Left lobe of liver (tissue), 2 donors: ENCODE results near the gene PARD3. TPM values are rescaled to one million over a fixed set of nuclear protein-coding genes. Genes with fewer than 3 reads are reported as not detected.
A peak's percentile ranks its signal among the peaks of the same experiment; 100 is the strongest.

ENCODE experiments used
- ATAC-seq: fragments of 200-7000 bp; cut with Tn5 transposase; one replicate; pipeline ENCODE4 v1.9.1; 2020; ENCODE audit warnings: mild to moderate bottlenecking, moderate library complexity
- DNase-seq: peaks from one replicate; pipeline ENCODE4 v3.0.0-alpha.2; 2020; ENCODE audit warnings: low spot score
- total RNA-seq: library from RNA; stranded (reverse); gene quantifications from one replicate; pipeline ENCODE4 v1.2.1, GENCODE V29; 2021
- donor health status: DM: no; HTN: no; CAD: no; lungs with moderate emphysema.
- donor health status: DM: no; HTN: yes; CAD: no.

PARD3 gene
- total RNA-seq, 1 donor from 2014 or later = 19.1 TPM

DNA sequence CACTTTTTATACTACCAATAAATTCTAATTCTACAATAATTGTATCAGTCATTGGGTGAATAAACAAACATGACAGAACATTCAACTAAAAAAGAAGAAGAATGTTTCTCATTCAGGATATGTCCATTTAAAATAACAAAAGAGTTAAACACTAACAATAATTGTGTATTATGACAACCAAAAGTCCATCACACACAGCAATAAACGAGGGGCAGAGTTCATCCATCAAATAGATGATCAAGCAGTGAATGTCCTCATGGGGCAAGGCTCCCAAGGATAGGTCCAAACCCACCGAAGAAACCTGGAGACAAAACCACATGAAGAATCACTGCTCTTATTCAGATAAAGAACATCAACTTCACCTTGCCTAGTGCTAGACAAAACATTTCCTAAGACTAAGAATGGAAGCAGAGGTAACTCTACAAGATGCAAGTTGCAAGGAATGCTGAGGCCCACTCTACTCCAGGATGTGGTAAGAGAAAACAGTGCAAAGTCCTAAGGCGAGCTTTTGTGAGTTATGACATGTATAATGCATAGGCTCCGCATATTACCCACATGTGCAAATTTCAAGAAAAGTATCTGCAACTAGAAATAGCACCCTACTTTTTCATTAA, 115.1 kb downstream of the PARD3 start:
- ATAC-seq = no peak

DNA sequence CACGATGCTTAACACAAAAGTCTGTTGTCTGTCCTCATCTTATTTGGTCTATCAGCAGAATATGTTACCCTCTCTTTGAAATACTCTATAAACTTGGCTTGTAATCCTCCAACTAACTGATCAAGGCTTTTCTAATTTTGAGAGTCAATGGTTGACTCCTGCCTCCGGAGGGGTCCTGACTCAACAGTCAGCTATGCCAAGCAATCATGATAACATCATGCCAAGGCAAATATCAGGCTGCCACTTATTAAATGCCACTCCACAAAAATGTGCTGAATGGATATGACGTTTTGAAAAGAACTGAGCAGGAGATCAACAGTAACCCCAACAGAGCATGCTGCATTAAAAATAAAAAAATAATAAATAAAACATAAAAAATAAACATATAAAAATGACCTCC, 116.1 kb downstream of the PARD3 start:
- DNase-seq (no peak), ATAC-seq (no peak)

More for the DNA sequence above, 115.1 kb downstream of the PARD3 start:
- DNase-seq = no peak

- no peak for DNase-seq
- no peak for ATAC-seq
These were observed 116.8 kb downstream of the PARD3 start for GRCh38 chr10:34698248-34698831.

GRCh38 chr10:34697351-34698247, 117.5 kb downstream of the PARD3 start:
- ATAC-seq (peak; percentile 81), DNase-seq (no peak)

GRCh38 chr10:34696423-34696822, 118.7 kb downstream of the PARD3 start:
- ATAC-seq (no peak), DNase-seq (no peak)

DNA sequence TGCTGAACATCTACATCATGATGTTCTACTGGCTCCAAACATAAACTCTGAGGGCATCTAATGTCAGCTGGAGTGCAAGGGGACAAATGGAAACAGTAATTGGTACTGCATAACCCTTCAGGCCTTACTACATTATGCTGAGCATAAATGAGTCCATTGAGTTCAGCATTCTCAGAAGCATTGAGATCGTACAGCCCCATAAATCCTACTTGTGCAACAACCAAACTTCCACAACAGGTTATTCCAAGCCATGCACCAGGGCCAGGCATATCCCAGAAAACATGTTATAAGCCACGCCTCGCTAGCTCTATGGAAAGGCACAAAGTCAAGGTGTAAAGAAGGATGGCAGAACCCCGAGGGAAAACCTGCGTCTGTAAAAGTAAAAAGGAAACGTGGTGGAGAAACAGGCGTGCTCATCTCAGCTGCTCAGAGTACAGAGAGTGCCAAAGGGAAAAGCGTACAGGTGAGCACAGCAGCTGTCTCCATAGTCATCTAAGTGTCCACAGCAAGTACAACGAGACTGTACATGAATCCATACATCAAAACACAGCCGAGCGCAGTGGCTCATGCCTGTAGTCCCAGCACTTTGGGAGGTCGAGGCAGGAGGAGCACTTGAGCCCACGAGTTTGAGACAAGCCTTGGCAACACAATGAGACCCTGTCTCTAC, 124.6 kb downstream of the PARD3 start:
- DNase-seq = no peak
- no peak for ATAC-seq

DNA sequence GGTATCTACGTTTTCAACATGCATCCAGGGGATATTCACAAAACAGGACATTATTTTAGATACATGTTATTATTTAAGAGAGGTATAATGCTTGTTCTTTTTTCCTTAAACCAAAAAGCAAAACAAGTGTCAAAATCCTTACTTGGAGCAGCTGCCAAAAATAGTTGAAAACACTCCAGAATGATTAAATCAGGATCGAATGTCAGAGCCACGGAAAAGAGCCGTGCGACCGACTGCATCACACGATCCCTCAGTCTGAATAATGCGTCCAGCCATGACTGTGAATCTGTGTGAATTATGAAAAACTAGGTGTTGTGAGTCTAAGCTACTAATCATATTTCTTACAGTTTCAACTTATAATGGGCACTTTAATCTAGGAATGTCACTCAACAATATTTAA, 126.0 kb downstream of the PARD3 start:
- DNase-seq (no peak), ATAC-seq (peak; percentile 64)

- DNase-seq = no peak
- ATAC-seq = no peak
These were observed 127.5 kb downstream of the PARD3 start for GRCh38 chr10:34687434-34688210.

DNA sequence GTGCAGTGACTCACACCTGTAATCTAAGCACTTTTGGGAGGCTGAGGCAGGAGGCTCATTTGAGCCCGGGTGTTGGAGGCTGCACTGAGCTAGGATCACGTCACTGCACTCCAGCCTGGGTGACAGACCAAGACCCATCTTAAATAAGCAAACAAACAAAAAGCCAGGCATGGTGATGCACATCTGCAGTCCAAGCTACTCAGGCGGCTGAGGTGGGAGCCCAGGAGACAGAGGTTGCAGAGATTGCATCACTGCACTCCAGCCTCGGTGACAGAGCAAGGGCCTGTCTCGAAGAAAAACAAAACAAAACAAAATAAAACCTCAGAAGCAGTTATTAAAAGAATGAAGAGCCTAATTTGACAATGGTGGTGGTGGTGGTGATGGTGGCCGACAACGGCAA, 132.5 kb downstream of the PARD3 start:
- DNase-seq (no peak), ATAC-seq (no peak)

- no peak for ATAC-seq
- DNase-seq = no peak
These were observed 133.2 kb downstream of the PARD3 start for GRCh38 chr10:34681933-34682332.

DNA sequence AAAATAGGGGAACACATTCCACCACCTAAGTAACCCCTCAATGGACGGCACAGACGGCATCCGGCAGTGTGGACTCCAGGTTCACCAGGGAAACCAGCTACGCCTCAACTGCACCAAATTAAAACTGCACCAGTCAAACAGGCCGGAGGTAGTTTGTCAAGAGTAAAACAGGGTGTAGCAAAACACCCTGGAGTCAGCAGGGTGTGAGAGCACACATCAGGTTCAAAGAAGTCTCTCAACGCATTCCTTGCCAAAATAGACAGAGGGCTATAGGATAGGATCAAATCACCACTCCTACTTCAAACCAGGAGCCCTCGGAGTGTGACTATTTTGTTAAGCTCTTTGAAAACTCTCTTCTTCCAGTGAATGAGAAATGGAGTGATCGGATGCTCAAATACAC, 135.9 kb downstream of the PARD3 start:
- no peak for DNase-seq
- no peak for ATAC-seq

DNA sequence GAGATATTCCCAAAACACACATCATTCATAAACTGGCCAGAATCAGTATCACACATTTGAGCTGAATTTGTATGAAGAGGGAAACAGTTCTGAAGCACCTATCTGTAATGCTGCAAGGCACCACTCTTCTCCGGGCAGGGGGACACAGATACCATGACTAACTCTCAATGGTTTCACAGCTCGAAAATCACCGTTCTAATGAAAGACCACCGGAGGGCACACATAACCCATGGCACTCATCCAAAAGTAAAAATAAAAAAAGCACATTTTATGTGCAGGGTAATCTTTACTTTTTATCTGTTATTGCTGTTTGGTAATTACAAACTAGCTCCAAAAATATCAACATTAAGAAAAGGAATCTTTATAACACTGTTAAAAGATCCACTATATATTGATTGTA, 137.5 kb downstream of the PARD3 start:
- no peak for ATAC-seq

GRCh38 chr10:34677132-34677531, 138.0 kb downstream of the PARD3 start:
- ATAC-seq = no peak

More for the DNA sequence above, 137.5 kb downstream of the PARD3 start:
- no peak for DNase-seq

GRCh38 chr10:34674176-34674575, 140.9 kb downstream of the PARD3 start:
- ATAC-seq (no peak), DNase-seq (no peak)

More at GRCh38 chr10:34677132-34677531, 138.0 kb downstream of the PARD3 start:
- DNase-seq = no peak

GRCh38 chr10:34670081-34670480, 145.0 kb downstream of the PARD3 start:
- ATAC-seq (no peak), DNase-seq (no peak)

GRCh38 chr10:34669079-34669478, 146.0 kb downstream of the PARD3 start:
- no peak for ATAC-seq
- DNase-seq = no peak

- no peak for ATAC-seq
- no peak for DNase-seq
These were observed 147.9 kb downstream of the PARD3 start for GRCh38 chr10:34667177-34667576.

- no peak for DNase-seq
- ATAC-seq = peak; percentile 74
These were observed 148.9 kb downstream of the PARD3 start for GRCh38 chr10:34666008-34666704.

DNA sequence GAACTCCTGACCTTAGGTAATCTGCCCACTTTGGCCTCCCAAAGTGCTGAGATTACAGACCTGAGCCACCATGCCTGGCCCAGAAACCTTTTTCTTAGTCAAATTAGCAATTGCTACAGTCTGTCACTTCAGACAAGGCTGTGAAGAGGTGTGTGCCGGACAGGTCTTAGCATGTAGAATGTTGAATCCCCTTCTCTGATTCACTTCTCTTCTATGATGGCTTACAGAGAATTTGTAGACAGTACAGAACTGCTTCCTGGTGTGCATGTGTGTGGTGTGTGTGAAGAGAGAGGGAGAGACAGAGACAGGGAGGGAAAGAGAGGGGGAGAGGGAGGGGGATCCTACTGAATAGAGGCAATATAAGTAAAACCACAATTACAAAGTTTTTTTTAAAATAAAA, 150.4 kb downstream of the PARD3 start:
- ATAC-seq = no peak
- DNase-seq = no peak

DNA sequence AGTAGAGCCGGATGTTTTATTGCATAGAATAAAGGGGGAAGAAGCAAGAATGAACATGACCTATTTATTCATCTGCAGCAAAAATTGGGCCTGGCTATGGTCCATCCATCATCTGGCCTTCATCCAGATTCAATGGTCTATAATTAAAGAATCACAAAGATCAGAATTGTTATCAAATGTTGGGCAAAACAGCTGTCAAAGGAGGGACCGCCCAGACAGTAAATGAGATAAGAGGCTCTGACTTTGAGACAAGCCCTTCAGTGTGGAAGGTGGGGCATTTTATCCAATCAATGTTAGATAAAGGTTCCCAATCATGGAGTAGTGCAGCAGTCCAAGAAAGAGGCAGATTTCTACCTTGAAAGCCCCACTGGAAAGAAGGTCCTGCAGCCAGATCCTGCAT, 153.5 kb downstream of the PARD3 start:
- ATAC-seq = no peak
- no peak for DNase-seq
